ENCODE data around the gene KLRG1.
A peak's percentile ranks its signal among the peaks of the same experiment; 100 is the strongest.

The KLRG1 gene

DNA sequence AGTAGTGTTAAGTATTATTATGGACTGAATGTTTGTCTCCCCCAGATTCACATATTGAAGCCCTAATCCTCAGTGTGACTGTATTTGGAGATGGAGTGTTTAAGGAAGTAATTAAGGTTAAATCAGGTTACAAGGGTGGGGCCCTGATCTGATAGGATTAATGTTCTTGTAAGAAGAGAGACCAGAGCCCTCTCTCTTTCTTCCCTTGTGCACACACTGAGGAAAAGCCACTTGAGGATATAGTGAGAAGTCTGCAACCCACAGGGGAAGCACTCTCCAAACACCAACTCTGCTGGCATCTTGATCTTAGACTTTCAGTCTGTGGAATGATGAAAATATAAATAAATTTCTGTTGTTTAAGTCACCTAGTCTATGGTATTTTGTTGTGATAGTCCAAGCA, 2.2 kb upstream of the KLRG1 start:
- DNase-seq: no peak

DNA sequence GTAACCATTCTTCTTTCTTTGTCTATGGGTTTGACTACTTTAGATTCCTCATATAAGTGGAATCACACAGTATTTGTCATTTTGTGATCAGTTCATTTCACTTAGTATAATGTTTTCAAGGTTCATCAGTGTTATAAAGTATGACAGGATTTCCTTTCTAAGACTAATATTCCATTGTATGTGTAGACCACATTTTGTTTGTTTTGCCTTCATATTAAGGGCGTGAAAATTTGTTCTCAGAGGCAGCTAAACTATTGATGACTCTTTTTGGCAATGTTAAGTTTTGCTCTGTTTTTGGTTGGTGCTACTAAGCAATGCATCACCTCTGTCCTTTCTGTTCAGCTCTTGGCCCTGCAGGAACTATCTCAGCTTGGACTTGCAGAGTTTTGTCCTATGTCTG, 1.7 kb upstream of the KLRG1 start:
- no peak for DNase-seq

DNA sequence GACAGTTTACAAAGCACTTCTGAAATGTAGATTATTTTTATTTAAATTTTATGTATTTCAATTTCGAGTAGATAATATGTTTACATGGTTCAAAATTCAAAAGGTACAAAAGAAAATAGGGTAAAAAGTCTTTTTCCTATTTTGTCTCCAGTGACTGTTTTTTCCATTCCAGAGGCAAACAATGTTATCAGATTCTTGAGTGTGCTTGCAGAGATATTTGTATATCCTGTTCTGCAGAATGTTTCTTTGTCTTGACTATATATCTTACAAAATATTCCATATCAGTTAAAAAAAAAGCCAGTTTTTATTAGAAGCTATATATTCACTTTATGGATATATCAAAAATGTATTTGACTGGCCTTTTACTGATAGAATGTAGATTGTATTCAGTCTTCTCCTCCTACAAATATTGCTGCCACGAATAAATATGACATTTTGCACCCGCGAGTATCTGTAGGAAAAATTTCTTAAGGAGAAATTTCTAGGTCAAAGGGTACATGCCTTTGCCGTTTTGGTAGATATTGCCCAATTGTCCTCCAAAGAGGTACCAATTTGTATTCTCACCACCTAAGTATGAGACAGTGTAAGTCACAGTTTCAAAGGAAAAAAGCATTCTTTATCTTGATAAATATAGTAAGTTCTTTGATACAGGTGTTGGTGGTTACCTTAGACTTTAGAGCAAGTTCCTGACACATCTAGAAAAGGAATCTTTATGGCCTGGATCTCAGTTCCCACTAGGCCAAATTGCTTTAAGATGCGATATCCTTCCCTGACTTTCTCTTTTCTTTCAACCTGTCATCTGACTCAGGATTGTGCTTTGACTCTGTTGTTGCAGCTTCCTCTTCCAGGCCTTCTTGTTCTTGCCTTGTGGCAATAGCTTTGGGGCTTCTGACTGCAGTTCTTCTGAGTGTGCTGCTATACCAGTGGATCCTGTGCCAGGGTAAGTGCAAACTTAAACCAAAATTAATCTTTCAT, 2.3 kb downstream of the KLRG1 start:
- DNase-seq: no peak

DNA sequence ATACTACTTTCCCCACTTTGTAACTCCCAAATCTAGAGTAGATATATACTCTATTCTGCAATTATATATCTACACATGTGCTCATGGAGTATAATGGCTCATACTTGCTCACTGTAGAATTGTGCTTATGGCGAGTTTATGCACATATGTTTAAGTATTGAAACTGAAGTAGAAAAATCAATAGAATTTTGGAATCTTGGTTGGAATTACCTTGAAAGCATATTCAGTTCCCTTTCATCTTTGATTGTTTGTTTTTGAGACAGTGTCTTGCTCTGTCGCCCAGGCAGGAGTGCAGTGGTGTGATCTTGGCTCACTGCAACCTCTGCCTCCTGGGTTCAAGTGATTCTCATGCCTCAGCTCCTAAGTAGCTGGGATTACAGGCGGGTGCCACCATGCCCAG, 4.5 kb downstream of the KLRG1 start:
- no peak for DNase-seq

DNA sequence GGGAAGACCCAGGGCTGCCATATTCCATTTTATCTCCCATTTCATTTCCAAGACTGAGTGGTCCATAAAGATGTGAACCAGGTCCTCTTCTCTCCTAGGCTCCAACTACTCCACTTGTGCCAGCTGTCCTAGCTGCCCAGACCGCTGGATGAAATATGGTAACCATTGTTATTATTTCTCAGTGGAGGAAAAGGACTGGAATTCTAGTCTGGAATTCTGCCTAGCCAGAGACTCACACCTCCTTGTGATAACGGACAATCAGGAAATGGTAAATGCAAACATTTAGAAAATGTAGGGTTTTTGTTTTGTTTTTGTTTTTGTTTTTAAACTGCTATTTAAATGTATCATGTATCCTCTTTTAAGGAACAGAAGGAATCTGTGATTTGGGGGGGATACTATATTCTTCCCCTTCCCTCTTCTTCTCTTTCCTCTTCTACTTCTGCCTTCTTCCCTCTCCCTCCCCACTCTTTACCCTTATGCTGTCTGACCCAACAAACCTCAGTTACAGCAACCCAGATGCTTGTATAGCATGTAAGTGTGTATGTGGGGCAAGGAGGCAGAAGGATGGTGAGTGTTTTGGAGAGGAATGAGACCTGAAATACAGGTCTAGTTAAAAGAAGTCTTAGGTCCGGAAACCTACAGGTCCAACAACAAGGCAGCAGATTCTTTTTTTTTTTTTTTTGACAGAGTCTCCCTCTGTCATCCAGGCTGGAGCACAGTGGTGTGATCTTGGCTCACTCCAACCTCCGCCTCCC, 5.9 kb downstream of the KLRG1 start:
- no peak for DNase-seq

DNA sequence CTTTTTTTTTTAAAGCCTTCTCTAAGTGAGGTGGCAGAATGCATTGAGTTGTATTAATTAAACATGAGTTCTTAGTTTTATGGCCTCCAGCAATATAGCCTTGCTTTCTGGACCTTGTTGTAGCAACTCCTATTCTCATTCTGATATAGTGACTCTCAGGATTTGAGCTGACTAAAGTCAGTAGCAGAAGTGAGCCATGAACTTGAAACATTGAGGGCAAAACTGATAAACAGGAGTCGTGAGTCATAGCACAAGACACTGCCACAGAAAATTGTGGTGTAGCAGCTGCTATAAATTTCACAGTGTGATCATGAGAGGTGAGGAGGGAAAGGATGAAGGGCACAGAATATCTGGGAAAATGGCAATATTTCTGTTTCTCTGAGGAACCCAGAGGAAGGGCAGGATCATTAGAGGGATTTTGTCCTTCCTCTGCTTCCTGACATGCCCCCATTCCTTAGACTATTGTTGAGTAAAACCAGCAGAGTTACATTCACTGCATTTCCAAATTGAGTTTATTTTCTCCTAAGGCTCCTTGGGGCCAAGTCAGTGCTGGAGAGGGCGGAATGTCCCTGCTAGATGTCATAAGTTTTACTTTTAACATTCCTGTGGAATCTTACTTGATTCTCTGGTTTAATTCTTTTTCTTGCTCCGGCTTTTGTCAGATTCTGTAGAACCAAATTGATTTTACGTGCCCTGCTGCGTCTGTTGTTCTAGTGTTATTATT, 7.5 kb downstream of the KLRG1 start:
- no peak for DNase-seq

DNA sequence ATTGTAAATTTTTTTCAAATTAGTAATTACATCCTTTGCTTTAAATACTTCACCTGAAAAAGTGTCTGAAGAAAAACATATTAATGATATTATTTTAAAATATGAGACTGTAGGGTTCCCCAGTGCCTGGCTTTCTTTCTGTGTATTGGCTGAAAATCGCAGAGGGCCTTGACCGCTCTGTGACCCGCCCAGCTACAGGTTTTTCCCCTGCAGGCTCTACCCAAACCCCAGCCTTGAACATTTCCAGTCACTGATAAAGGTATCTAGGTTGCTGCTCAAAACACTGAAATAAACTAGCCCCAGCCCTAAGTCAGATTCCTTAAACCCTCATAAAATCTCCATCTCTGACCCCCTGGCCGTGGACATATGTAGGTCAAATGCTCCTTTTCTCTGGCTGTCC, 11.9 kb downstream of the KLRG1 start:
- DNase-seq: no peak

DNA sequence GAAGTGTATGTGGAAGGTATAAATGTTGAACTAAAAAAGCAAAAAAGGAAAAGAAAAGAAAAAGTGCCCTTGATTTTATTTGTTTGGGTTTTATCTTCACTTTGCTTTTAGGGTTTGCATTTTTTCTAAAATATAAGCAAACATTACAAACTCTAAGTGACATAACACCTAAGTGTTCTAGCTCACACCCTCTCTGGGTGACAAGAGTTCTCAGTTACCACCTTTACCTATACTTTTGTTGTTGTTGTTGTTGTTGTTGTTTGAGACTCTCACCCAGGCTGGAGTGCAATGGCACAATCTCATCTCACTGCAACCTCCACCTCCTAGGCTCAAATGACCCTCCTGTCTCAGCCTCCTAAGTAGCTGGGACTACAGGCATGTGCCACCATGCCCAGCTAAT, 13.0 kb downstream of the KLRG1 start:
- DNase-seq: no peak

DNA sequence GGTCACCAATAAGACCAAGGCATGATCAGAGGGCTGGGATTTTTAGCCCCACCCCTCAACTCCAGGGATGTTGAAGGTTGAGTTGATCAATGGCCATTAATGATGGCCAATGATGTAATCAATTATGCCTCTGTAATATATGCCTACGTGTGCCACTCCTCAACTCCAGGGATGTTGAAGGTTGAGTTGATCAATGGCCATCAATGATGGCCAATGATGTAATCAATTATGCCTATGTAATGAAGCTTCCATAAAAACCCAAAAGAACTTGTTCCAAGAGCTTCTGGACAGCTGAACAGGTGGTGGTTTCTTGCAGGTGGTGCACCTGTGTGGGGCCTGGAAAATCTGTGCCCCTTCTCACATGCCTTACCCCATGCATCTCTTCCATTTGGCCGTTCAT, 33.2 kb downstream of the KLRG1 start:
- DNase-seq: no peak

DNA sequence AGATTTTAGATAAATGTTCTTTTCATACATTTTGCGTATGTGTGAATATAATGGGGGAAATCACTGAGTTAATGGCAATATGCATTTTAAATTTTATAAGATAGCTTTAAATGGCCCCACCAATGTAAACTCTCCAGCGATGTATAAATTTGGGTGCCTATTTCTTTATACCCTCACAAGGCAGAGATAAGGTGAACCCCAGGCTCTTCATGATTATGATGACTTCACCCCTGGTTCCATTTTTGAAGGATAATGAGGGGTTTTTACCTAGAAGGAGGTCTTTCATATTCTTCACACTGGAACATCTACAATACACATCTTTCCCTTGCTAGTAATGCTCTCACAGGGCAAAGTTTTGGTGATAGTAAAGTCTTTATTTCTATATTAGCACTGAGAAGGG, 35.2 kb downstream of the KLRG1 start:
- DNase-seq: no peak

DNA sequence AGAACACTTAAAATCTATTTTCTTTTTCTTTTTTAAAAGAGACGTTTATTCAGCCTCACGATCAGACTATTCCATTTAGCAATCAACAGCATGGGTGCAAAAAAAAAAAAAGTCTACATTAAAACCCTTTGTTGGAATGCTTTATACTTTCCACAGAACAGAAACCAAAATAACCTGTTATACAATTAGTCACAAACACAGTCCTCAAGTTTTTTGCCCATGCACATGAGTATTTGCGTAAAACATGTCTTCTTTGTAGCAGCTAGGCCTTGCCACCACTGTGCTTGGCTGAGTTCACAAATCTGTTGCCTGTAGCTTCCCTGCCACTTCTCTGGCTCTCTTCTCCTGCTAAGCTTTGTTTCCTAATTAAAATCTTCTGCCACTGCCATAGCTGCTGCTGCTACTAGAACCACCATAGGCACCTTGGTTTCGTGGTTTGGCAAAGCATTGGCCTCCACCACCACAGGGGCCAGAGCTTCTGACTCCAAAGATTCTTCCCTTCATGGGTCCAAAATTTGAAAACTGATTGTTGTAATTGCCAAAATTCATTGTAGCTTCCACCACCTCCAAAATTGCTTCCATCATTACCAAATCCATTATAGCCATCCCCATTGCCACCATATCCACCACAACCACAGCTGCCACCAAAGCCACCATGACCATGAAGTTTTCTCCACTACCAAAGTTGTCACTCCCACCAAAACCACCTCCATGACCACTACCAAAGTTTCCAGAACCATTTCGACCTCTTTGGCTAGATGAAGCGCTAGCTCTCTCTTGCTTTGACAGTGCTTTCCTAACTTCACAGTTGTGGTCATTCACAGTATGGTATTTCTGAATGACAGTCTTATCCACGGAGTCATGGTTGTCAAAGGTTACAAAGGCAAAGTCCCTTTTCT, 38.1 kb downstream of the KLRG1 start:
- DNase-seq: no peak

DNA sequence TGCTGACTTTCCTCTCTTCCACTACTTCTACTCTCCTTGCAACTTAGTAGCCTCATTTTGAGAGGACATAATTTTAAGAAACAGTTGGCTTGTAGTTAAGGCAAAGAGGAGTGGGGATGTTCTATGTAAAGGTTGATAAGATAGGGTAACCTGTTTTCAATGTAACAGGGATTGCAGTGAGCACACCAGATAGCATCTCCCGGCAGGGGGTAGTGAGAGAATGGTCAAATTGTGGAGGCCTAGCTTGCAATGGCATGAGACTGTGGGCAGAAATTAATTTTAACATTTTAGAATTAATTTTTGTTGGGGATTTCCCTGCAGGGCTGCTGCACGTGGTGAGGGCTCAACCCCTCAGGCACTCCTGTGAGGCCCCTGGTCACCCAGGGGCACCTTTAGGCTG, 41.4 kb downstream of the KLRG1 start:
- DNase-seq: no peak

DNA sequence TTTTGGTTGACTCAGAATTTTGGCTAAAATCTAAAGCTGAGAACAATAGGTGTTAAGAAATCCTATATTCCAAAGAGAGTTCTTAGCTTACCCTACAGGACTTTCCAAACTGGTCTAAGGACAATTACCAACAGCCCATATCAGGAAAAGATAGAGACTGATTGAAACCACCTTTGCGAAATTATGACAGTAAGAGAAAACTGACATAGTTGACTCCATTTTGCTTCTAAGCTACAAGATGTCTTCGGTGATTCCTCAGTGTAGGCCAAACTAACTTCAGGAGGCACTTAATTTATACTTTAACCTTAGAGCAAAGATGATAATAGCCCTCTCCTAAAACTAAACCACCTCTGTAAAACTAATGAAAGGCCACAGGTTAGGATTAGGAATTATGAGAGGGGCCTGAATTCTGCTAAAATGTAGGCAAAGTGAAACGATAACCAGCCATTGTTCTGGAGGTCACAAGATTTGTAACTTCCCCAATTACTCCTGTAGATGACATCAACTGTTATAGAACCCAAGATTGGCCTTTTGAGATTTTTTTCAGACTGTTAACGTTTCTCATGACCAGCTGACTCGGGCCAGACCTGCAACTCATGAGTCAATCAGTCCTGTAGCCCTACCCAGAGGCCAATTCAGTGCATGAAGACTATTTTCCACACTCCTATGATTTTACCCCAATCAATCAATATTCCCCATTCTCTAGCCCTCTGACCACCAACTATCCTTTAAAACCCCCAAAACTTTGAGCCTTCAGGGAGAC, 43.0 kb downstream of the KLRG1 start:
- no peak for DNase-seq

DNA sequence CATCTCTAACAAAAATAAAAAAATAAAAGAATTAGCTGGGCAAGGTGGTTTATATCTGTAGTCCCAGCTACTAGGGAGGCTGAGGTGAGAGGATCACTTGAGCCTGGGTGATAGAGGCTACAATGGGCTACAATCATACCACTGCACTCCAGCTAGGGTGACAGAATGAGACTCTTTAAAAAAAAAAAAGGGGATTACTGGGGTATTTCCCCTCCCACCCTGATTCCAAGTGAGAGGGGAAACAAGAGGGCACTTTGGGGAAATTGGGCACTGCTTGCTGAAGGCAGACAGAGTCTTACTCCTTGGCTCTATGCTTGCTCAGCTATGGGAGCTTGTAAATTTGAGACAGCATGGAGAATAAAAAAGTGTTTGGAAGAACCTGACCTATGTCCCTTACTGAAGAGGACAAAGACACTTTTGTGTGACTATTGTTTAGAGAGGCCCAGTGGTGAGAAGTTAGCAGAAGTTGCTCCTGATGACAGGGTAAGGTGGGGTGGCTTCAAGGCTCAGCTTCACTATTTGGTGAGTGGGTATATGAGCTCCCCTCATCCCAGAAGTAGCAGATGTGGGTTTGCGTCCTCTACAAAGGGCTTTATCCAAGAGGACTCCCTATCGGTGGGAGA, 44.0 kb downstream of the KLRG1 start:
- DNase-seq: no peak

DNA sequence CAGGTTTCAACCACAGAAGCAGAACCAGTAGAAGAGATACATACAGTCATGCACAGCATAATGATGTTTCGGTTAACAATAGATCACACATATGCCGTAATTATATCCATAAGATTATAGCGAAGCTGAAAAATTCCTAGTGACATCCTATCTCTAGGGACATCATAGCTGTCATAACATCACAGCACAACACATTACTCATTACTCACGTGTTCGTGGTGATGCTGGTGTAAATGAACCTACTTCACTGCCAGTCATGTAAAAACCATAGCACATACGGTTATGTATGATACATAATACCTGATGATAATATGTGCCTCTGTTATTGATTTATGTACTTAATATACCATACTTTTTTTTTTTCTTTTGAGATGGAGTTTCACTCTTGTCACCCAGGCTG, 44.7 kb downstream of the KLRG1 start:
- no peak for DNase-seq

DNA sequence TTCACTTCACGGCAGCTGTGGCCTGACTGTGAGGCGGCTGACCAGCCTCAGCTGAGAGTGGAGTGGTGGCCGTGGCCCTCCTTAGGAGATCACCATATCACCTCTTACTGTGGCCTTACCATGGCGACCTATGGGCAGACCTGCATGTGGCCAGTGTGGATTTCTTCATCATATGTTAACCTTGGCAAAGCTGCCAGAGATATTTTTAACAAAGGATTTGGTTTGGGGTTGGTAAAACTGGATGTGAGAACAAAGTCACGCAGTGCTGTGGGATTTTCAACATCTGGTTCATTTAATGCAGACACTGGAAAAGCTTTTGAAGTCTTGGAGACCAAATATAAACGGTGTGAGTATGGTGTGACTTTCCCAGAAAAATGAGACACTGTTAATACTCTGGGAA, 46.9 kb downstream of the KLRG1 start:
- DNase-seq: no peak

DNA sequence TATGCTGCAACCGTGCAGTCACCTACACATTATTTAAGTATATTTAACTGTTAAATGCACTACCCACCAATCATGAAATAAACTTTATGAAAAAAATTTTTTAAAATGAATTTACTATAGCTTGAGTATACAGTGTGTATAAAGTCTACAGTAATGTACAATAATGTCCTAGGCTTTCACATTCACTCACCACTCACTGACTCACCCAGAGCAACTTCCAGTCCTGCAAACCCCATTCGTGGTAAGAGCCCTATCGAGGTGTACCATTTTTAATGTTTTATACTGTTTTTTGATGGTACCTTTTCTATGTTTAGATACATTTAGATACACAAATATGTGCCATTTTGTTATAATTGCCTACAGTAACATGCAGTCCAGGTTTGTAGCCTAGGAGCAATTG, 48.1 kb downstream of the KLRG1 start:
- DNase-seq: no peak

DNA sequence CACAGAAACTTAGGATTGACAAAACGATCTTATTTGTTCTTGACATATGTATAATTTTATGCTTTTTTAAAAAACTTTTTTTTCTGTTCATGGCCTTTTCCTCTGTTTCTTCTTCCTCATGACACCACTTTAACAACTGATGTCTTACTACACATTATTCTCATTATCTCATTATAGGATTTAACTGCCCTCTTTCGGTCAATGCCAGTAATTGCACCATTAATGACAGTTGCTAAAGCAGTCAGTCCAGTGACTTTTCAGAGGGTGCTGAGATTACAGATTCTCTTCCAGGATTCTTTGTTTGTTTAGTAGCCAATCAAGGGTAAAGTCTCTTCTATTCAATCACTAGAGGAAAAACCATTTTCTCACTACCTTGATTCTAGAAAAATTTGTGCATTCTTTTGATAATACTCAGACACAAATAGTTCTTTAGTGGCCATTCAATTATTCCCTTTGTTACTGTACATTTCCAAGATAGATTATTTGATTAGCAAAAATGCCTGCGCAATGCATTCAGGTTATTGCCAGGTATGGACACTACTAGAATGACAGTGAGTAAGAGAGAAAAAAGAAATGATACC, 50.1 kb downstream of the KLRG1 start:
- peak; percentile 38 for DNase-seq

DNA sequence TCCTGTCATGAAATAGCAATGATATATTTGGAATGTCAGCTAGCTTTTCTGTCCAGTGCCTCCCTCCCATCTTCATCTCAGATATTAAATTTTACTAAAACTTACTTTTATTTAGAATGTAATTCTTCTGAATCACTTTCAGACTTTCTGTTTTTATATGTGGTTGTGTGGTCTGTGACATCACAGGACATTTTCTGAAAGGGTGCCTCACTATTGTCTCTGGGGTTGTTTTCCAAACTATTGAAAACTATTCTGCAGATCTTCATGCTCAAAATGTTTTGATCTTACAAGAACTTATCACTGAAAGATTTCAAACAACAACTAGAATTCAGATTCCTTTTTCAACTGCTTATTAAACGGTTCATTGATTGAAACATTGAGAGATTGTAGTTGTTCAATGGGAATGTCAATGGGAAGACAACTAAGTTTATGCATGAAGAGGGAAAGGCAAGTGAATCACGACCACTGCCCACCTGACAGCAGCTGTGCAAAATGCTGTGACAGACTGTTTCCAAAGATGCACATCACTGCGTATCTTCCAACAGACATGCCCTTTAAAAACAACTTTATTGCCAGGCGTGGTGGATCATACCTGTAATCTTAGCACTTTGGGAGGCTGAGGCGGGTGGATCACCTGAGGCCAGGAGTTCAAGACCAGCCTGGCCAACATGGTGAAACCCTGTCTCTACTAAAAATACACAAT, 51.3 kb downstream of the KLRG1 start:
- no peak for DNase-seq

DNA sequence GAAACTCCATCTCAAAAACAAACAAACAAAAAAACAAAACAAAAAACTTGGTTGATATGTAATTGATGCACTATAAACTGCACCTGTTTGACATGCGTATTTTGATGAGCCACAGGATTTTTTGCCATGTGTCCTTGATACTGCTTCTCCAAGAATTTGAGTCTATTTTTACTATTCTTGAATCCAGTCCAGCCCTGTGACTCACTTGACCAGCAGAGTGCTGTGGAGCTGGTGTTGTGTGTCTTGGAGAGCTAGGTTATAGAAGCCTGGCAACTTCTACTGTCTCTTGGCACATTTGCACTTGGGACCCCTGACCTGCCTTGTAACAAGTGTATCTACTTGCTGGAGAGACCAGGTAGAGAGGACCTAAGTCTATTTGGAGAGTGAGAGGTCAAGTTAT, 52.0 kb downstream of the KLRG1 start:
- no peak for DNase-seq
